H54 (cell line): ENCODE data around the gene YIPF7.

ENCODE experiments used
- DNase-seq: peaks from one replicate; pipeline ENCODE4 v3.0.0; 2011; ENCODE audit warnings: low spot score, mixed read lengths; ENCODE audit not compliant: insufficient read length
- FAIRE-seq: peaks from 3 replicates; lab custom pipeline; 2011; peaks lifted over from hg19 to GRCh38; lab: Jason Lieb, UNC
- POLR2A ChIP-seq: IDR thresholded peaks from 2 replicates; pipeline ENCODE4 v1.6.1; 2011; ENCODE audit warnings: low read depth, mild to moderate bottlenecking, low read length

The YIPF7 gene

GRCh38 chr4:44651425-44651824 lies at the start of gene YIPF7:
YIPF7 (minus strand) TSS chr4:44651625; CDS start chr4:44650100, 1,525 bp downstream.
- FAIRE-seq (no peak), DNase-seq (no peak)

GRCh38 chr4:44701037-44701436 lies 49.6 kb upstream of the YIPF7 start:
- FAIRE-seq (no peak), DNase-seq (no peak)
- TF ChIP-seq POLR2A: no peak

More at GRCh38 chr4:44651425-44651824, at the start of gene YIPF7:
- no peak for TF ChIP-seq POLR2A

DNA sequence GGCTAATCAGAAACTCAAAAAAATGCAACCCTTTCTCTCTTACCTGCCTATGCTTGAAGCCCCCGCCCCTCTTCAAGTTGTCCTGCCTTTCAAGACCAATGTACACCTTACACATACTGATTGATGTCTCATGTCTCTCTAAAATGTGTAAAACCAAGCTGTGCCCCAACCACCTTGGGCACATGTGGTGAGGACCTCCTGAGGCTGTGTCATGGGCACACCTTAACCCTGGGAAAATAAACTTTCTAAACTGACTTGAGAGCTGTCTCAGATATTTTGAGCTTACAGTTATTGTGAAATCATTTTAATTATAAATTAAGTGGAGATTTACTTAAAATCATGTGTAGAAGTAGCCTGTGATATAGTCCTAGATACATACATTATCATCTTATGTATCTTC lies 49.0 kb upstream of the YIPF7 start:
- no peak for FAIRE-seq
- TF ChIP-seq POLR2A: no peak
- no peak for DNase-seq

DNA sequence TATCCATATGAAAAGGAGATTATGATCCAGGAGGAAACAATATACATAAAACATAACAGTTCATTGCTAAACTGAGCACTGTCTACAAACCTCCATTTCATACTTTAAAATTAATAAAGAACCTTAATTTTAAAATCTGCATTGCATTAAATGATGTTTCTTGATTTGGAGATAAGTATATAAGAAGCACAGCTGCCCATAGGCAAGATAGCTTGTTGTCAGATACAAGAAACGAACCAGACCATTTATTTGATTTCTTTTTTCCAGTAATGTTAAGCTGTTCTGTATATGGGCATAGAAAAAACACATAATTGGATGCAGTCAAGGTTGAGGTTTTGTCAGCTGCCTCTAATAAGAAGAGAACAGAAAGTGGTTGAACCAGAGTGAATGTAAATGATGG lies 33.2 kb upstream of the YIPF7 start:
- FAIRE-seq (no peak), DNase-seq (no peak)
- no peak for TF ChIP-seq POLR2A

- no peak for TF ChIP-seq POLR2A
- DNase-seq (no peak), FAIRE-seq (no peak)
Observed at GRCh38 chr4:44679060-44679459, 27.6 kb upstream of the YIPF7 start.

DNA sequence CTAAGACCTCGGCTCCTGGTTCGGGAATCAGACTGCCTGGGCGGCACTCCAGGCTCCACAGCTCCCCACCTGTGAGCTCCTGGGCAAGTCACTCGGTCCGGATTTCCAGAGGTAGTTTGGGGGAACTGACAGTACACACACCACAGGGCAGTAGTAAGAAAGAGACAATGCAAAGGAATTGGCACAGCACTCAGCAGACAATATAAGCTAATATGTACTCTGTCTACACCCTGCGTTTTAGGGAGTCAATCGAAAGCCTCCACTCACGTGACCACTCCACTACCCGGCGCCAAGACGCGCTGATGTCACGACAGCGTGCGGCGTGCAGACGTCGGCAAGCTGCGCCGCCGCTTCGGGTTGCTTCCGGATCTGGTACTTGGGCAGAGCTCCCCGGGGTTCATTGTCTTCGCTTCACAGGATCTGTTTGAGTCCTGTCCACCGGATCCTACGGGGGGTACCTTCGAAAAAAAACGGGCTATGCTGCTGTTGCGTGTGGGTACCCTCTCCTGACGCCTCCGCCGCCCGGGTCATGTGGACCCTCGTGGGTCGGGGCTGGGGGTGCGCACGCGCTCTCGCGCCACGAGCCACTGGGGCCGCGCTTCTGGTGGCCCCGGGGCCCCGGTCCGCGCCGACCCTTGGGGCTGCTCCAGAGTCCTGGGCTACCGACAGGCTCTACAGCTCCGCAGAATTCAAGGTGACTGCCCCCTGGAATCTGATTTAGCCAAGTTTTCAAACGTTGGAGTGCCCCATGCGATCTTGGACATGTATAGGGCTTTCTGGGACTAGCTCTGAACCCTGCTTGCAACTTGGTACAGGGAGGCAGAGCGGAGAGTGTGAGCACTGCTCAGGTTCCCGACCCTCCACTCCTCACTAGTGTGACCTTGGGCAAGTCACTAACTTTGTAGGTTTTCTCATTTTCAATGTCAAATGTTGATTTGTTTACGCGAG lies 26.9 kb upstream of the YIPF7 start, which contains the start of gene GUF1:
Gene GUF1 (plus strand): TSS at position 327 of the 948 bp plus-strand sequence. CDS start 203 bp downstream, at position 530.
- peak; percentile 60 for FAIRE-seq
- DNase-seq: peak; percentile 53
- TF ChIP-seq POLR2A: peak; percentile 79

GRCh38 chr4:44675366-44675765 lies 23.9 kb upstream of the YIPF7 start:
- no peak for FAIRE-seq
- DNase-seq: no peak
- TF ChIP-seq POLR2A: no peak

DNA sequence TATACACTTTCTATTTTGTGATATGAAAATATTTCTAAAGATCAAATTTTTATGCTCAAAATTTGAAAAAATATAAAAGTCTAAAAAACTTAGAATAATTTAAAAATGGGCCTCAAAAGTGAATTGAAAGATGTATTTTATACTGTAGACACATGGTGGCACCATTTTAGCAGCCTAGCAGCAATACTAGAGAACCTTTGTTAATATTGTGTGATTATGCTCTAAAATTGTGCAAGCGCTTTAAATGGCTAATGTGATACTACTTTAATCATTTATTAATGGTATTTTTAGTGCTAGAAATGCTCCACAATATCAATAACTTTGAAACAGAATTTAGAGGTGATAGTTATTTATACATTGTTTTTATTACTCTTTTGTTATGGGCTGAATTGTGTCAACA lies 23.0 kb upstream of the YIPF7 start:
- no peak for TF ChIP-seq POLR2A
- no peak for DNase-seq
- no peak for FAIRE-seq

DNA sequence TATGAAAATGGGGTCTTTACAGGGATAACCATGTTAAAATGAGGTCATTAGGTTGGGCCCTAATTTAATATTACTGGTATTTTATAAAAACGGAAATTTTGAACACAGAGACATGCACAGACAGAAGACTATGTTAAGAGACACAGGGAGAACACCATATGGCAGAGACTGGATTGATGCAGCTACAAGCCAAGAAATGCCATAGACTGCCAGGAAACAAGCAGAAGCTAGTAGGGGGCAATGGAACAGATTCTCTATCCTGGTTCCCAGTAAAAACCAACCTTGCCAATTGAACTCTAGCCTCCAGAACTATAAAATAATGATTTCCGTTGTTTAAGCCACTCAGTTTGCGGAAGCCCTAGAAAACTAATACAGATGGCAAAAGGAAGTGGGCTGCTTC lies 20.2 kb upstream of the YIPF7 start:
- FAIRE-seq (no peak), DNase-seq (no peak)
- no peak for TF ChIP-seq POLR2A

DNA sequence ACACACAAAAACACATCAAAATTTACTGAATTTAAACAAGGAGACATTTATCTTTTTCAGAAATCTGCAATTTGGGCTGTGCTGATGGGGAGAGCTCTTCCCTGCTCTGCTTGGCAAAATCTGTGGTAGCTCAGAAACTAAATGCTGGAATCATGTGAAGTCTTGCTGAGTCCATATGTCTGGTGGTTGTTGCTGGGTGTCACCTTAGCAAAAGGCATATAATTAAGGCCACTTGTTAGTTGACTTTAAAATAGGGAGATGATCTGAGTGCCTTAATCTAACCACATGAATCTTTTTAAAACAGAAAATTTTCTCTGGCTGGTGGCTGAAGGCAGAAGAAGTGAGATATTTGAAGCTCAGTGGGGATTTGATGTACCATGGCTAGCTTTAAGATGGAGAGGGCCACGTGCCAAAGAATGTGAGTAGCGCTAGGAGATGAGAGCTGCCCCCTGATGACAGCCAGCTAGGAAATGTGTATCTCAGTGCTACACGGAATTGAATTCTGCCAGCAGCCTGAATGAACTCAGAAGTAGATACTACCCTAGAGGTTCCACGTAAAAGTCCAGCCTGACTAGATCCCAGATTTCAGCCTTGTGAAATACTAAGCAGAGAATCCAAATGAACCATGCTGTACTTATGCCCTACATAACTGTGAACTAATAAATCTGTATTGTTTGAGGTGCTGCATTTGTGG lies 19.2 kb upstream of the YIPF7 start:
- DNase-seq (no peak), FAIRE-seq (no peak)
- no peak for TF ChIP-seq POLR2A

GRCh38 chr4:44668526-44668925 lies 17.1 kb upstream of the YIPF7 start:
- DNase-seq: no peak
- FAIRE-seq: no peak
- no peak for TF ChIP-seq POLR2A

GRCh38 chr4:44663539-44664263 lies 12.3 kb upstream of the YIPF7 start:
- TF ChIP-seq POLR2A: no peak
- DNase-seq (no peak), FAIRE-seq (no peak)

DNA sequence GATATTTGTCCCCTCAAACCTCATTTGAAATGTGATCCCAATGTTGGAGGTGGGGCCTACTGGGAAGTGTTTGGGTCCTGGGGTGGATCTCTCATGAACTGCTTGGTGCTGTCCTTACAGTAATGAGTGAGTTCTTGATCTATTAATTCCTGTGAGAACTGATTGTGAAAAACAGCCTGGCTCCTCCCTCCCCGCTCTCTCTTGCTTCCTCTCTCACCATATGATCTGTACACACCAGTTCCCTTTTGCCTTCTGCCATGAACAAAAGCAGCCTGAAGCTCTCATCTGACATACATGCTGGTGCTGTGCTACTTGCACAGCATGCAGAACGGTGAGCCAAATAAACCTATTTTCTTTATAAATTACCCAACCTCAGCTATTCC lies 11.2 kb upstream of the YIPF7 start:
- DNase-seq: no peak
- FAIRE-seq: no peak
- TF ChIP-seq POLR2A: no peak
